K562 (cell line): Measurements from ENCODE around the gene HSPB1. TPM values are rescaled to one million over a fixed set of nuclear protein-coding genes. Genes with fewer than 3 reads are reported as not detected.
A peak's percentile ranks its signal among the peaks of the same experiment; 100 is the strongest.

ENCODE experiments used
- MAFF ChIP-seq: IDR thresholded peaks from 2 replicates; pipeline ENCODE4 v1.6.1; 2012; ENCODE audit warnings: low read length, improper control_type of control experiment
- NR2C2 ChIP-seq, 2 experiments: fragments of 200-800 bp in 1 of 2; sonication (Bioruptor generic) in 1 of 2; sonication (generic) in 1 of 2; formaldehyde crosslinking in 1 of 2; IDR thresholded peaks; 2 replicates each; pipeline versions ENCODE4 v1.6.1 to v1.8.0; 2016 to 2022; ENCODE audit warnings: mild to moderate bottlenecking in 1 of 2, missing compliant biosample characterization in 1 of 2, missing genetic modification characterization in 1 of 2, missing genetic modification reagents in 1 of 2
- RBFOX2 ChIP-seq: fragments of 200-400 bp; formaldehyde crosslinking; IDR thresholded peaks from 2 replicates; pipeline ENCODE4 v1.6.1; 2017; ENCODE audit warnings: low read depth, mild to moderate bottlenecking, low read length, moderate library complexity
- SMAD4 ChIP-seq: fragments of 250-450 bp; sonication (Bioruptor Pico); conservative IDR thresholded peaks from 2 replicates; pipeline ENCODE4 v1.8.0; 2021; ENCODE audit warnings: inconsistent platforms, mild to moderate bottlenecking, moderate library complexity
- SMARCA4 ChIP-seq: fragments of 450-650 bp; IDR thresholded peaks from 2 replicates; pipeline ENCODE4 v1.6.1; 2016
- SRSF3 ChIP-seq: fragments of 200-400 bp; formaldehyde crosslinking; IDR thresholded peaks from 2 replicates; pipeline ENCODE4 v1.6.1; 2016; ENCODE audit warnings: mild to moderate bottlenecking, low read length, moderate library complexity; ENCODE audit not compliant: insufficient read depth
- polyA plus RNA-seq, 8 experiments: library from polyadenylated mRNA; depleted of rRNA in 4 of 8; stranded (reverse) in 5 of 8; unstranded in 3 of 8; fragments of >200 nt; fragmentation: Nextera tagmentation in 2 of 8; fragmentation: Illumina TruSeq in 1 of 8; extraction: Ambion mirVana in 2 of 8; extraction: Trizol in 1 of 8; gene quantifications; 2 replicates each; pipeline versions ENCODE4 v1.2.1 to v1.2.3, GENCODE V29; 2011 to 2014; ENCODE audit warnings: inconsistent platforms in 1 of 8, missing spikeins in 1 of 8
- total RNA-seq, 7 experiments: library from RNA; depleted of rRNA in 6 of 7; stranded (reverse); fragments of >200 nt in 6 of 7; fragmentation: Illumina TruSeq in 2 of 7; extraction: Trizol in 2 of 7; gene quantifications; 2 replicates each; pipeline versions ENCODE4 v1.2.1 to v1.2.3, GENCODE V29; 2011 to 2021; ENCODE audit warnings: low replicate concordance in 1 of 7
- TF ChIP-seq, protein P1 (sequence below), 2 experiments: IDR thresholded peaks in 1 of 2; conservative IDR thresholded peaks in 1 of 2; 2 replicates each; pipeline ENCODE4 v1.6.1; 2016; ENCODE audit warnings: low read depth in 2 of 2, mild to moderate bottlenecking in 1 of 2, missing compliant biosample characterization in 1 of 2, missing genetic modification characterization in 1 of 2, moderate library complexity in 1 of 2
- TF ChIP-seq, protein P2 (sequence below): sonication (generic); formaldehyde crosslinking; IDR thresholded peaks from 2 replicates; pipeline ENCODE4 v1.8.0; 2022; ENCODE audit warnings: missing genetic modification reagents, mild to moderate bottlenecking, borderline replicate concordance

HSPB1 gene
- total and polyA plus RNA-seq, 9 of the 15 experiments (the other 6 are each of a cell fraction or from before 2014, with no cell fraction given): 27.1 to 522 (median 138) TPM

DNA sequence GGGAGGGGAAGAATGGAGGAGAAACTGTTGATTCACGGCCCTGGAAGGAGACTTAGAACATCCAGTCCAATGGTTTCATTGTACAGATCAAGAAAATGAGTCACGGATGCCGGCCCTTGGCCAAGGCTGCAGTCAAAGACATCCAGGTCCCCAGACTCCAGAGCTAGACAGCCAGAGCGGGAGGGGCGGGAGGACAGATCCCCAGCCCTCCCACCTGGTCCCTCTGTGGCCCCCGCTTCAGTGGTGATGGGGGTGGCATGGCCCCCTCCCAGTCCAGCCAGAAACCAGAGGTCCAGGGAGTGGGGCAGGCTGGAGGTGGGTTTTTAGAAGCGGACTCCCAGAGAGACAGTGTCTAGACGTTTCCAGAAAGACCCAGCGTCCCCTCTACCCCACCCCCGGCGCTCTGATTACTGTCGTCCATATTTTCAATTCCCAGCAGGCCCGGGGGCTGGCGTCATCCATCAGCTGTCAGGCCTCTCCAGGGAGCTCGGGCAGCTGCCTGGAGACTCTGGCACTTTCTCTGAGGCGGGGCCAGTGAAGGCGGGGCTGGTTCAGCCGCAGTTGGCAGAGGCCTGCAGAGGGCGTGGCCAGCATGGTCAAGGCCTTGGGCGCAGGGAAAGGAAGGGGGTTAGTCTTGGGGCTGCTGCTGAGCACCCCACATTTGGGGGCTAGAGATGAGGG is 8.0 kb upstream of the HSPB1 start (continued):
- TF ChIP-seq, protein P1, sequence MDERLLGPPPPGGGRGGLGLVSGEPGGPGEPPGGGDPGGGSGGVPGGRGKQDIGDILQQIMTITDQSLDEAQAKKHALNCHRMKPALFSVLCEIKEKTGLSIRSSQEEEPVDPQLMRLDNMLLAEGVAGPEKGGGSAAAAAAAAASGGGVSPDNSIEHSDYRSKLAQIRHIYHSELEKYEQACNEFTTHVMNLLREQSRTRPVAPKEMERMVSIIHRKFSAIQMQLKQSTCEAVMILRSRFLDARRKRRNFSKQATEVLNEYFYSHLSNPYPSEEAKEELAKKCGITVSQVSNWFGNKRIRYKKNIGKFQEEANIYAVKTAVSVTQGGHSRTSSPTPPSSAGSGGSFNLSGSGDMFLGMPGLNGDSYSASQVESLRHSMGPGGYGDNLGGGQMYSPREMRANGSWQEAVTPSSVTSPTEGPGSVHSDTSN (CRISPR knock-in tag; IDR thresholded peaks at IDR 0.05; ENCODE audit: low read depth): peak; percentile 72
- TF ChIP-seq, protein P1 (tag; conservative IDR thresholded peaks at IDR 0.05; ENCODE audit: low read depth): peak; percentile 95
- TF ChIP-seq, protein P2, sequence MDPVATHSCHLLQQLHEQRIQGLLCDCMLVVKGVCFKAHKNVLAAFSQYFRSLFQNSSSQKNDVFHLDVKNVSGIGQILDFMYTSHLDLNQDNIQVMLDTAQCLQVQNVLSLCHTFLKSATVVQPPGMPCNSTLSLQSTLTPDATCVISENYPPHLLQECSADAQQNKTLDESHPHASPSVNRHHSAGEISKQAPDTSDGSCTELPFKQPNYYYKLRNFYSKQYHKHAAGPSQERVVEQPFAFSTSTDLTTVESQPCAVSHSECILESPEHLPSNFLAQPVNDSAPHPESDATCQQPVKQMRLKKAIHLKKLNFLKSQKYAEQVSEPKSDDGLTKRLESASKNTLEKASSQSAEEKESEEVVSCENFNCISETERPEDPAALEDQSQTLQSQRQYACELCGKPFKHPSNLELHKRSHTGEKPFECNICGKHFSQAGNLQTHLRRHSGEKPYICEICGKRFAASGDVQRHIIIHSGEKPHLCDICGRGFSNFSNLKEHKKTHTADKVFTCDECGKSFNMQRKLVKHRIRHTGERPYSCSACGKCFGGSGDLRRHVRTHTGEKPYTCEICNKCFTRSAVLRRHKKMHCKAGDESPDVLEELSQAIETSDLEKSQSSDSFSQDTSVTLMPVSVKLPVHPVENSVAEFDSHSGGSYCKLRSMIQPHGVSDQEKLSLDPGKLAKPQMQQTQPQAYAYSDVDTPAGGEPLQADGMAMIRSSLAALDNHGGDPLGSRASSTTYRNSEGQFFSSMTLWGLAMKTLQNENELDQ (CRISPR knock-in tag): no peak
- TF ChIP-seq RBFOX2: peak; percentile 54
- TF ChIP-seq SMAD4 (CRISPR knock-in tag): peak; percentile 51
- TF ChIP-seq MAFF: no peak
- no peak for TF ChIP-seq SMARCA4
- no peak for TF ChIP-seq SRSF3
- no peak for TF ChIP-seq NR2C2 (CRISPR knock-in tag; IDR thresholded peaks at IDR 0.05)
- peak; percentile 59 for TF ChIP-seq NR2C2 (tag; IDR thresholded peaks at IDR 0.05)
